Measurements from ENCODE around the gene MRPS17. TPM values are rescaled to one million over a fixed set of nuclear protein-coding genes. Genes with fewer than 3 reads are reported as not detected.

Gene MRPS17
- total and polyA plus RNA-seq, 9 of the 15 experiments (the other 6 are each of a cell fraction or from before 2014, with no cell fraction given): 25.9 to 99.3 (median 43.9) TPM

DNA sequence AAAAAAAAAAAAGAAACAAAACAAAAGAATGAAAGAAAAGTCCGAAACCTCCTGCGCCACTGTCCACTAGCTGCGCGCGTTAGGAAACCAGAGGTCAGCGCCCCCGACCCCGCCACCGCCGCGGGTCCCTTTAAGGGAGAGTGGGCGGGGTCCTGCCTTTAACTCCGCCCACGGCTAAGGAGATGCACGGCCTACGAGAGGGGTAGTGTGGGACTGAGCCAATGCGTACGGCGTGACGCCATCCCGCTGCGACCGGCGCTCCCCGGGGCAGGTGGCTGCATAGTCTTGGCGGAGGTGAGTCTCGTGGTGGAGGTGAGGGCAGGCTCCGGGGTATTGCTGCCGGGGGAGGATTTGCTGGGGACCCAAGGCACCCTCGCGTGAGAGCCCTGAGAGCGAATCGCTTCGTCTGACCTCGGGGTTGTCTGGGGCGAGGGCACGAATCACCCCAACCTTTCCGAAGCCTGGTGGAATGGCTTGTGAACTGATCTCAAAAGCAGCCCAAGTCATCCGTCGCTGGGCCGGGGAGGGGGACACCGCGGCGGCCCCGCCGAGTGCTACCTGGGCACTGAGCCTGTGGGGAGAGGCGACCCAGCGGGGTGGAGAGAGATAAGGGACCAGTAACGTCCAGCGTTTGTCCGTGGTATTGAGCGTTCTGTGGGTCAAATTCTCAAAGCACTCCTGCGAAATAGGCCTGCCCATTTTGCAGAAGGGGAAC is at the start of gene MRPS17 (continued):
- TF ChIP-seq, protein P1, sequence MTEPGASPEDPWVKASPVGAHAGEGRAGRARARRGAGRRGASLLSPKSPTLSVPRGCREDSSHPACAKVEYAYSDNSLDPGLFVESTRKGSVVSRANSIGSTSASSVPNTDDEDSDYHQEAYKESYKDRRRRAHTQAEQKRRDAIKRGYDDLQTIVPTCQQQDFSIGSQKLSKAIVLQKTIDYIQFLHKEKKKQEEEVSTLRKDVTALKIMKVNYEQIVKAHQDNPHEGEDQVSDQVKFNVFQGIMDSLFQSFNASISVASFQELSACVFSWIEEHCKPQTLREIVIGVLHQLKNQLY (CRISPR knock-in tag; conservative IDR thresholded peaks at IDR 0.05): no peak
- peak; percentile 85 for TF ChIP-seq POLR2B (IDR thresholded peaks at IDR 0.05; ENCODE audit: low read depth, partially characterized antibody)
- 0 out of 2 replicates have a peak, but pooled peaks have one; percentile 61 for TF ChIP-seq LCOR (CRISPR knock-in tag; IDR thresholded peaks at IDR 0.05)
- TF ChIP-seq NFRKB (IDR thresholded peaks at IDR 0.05; ENCODE audit: low read depth): 0 out of 2 replicates have a peak, but pooled peaks have one; percentile 28
- TF ChIP-seq BCOR (IDR thresholded peaks at IDR 0.05): no peak; the same call in 1 of the 2 replicates
- TF ChIP-seq FOXJ2 (tag; IDR thresholded peaks at IDR 0.05): no peak
- TF ChIP-seq SAP30 (IDR thresholded peaks at IDR 0.05; ENCODE audit: borderline replicate concordance, insufficient read depth, low read depth, low read length, poor library complexity, severe bottlenecking): peak; percentile 76
- TF ChIP-seq CXXC5 (CRISPR knock-in tag; IDR thresholded peaks at IDR 0.05): peak; percentile 98
- no peak for TF ChIP-seq ZC3H4 (CRISPR knock-in tag; IDR thresholded peaks at IDR 0.05; ENCODE audit: borderline replicate concordance)
- peak; percentile 79 for TF ChIP-seq THAP12 (CRISPR knock-in tag; IDR thresholded peaks at IDR 0.05)
- TF ChIP-seq ZFP91 (CRISPR knock-in tag; IDR thresholded peaks at IDR 0.05): peak; percentile 98
- TF ChIP-seq, protein P2, sequence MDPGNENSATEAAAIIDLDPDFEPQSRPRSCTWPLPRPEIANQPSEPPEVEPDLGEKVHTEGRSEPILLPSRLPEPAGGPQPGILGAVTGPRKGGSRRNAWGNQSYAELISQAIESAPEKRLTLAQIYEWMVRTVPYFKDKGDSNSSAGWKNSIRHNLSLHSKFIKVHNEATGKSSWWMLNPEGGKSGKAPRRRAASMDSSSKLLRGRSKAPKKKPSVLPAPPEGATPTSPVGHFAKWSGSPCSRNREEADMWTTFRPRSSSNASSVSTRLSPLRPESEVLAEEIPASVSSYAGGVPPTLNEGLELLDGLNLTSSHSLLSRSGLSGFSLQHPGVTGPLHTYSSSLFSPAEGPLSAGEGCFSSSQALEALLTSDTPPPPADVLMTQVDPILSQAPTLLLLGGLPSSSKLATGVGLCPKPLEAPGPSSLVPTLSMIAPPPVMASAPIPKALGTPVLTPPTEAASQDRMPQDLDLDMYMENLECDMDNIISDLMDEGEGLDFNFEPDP (CRISPR knock-in tag; IDR thresholded peaks at IDR 0.05): no peak
- TF ChIP-seq GMEB1 (CRISPR knock-in tag; IDR thresholded peaks at IDR 0.05): peak; percentile 93
- peak; percentile 55; the same call in 1 of the 2 replicates for TF ChIP-seq ETS1 (conservative IDR thresholded peaks at IDR 0.05; ENCODE audit: control insufficient read depth, low read depth, low read length)
